ENCODE data around the gene PCDHA1.
A peak's percentile ranks its signal among the peaks of the same experiment; 100 is the strongest.

PCDHA1 gene

DNA sequence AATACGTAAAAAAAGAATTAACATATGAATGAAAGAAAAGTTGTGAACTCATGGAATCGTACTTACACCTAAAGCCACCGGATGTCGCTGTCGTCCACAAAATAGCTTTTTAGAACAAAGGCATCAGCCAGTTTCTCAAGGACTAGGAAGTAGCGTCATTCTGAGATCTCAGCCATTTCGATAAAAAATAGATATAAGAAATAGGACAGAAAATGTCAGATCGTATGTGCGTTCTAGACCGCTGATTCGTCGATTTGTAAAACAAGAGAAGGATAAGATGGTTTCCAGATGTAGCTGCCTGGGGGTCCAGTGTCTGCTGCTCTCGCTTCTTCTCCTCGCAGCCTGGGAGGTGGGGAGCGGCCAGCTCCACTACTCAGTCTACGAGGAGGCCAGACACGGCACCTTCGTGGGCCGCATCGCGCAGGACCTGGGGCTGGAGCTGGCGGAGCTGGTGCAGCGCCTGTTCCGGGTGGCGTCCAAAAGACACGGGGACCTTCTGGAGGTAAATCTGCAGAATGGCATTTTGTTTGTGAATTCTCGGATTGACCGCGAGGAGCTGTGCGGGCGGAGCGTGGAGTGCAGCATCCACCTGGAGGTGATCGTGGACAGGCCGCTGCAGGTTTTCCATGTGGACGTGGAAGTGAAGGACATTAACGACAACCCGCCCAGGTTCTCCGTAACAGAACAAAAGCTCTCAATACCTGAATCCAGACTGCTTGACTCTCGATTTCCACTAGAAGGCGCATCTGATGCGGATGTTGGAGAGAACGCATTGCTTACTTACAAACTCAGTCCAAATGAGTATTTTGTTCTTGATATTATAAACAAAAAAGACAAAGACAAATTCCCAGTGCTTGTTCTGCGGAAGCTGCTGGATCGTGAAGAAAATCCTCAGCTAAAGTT lies 70.1 kb downstream of the PCDHA1 start, which contains the start of gene PCDHA10:
Gene PCDHA10, plus strand, starts transcription at position 126 of the 903 bp plus-strand sequence. Its CDS starts 152 bp downstream, at position 278.
- Histone ChIP-seq H3K9me3 (ENCODE audit: insufficient read depth, low read length) (no peaks in the 10 kb centered on the region), H3K9ac (ENCODE audit: low read length) (no peak within 1 kb of the TSS), H2AFZ (ENCODE audit: low read depth, low read length, severe bottlenecking) (no peak within 1 kb of the TSS), H3K79me2 (ENCODE audit: insufficient read depth, low read length) (no peaks in the 10 kb centered on the region), H3K27ac (ENCODE audit: low read depth, low read length) (no peak within 1 kb of the TSS), H3K4me2 (ENCODE audit: low read depth, low read length, poor library complexity, severe bottlenecking) (no peak within 1 kb of the TSS), H3K27me3 (ENCODE audit: low read length) (no peaks in the 10 kb centered on the region), H4K20me1 (ENCODE audit: low read depth, low read length) (no peaks in the 10 kb centered on the region), H3K36me3 (ENCODE audit: low read length) (no peaks in the 10 kb centered on the region), H3K9me2 (replicated peaks; ENCODE audit: insufficient read depth, low read length) (no peaks in the 10 kb centered on the region), H3K4me3 (ENCODE audit: insufficient read depth, low read length, poor library complexity, severe bottlenecking) (no peak within 1 kb of the TSS), H3F3A (ENCODE audit: insufficient read depth) (no peaks in the 10 kb centered on the region)
- TF ChIP-seq EZH2phosphoT487 (conservative IDR thresholded peaks at IDR 0.05; ENCODE audit: low read length) (no peak), CTCF (IDR thresholded peaks at IDR 0.05; ENCODE audit: insufficient read depth, low read length, poor library complexity, severe bottlenecking) (peak; percentile 14)

DNA sequence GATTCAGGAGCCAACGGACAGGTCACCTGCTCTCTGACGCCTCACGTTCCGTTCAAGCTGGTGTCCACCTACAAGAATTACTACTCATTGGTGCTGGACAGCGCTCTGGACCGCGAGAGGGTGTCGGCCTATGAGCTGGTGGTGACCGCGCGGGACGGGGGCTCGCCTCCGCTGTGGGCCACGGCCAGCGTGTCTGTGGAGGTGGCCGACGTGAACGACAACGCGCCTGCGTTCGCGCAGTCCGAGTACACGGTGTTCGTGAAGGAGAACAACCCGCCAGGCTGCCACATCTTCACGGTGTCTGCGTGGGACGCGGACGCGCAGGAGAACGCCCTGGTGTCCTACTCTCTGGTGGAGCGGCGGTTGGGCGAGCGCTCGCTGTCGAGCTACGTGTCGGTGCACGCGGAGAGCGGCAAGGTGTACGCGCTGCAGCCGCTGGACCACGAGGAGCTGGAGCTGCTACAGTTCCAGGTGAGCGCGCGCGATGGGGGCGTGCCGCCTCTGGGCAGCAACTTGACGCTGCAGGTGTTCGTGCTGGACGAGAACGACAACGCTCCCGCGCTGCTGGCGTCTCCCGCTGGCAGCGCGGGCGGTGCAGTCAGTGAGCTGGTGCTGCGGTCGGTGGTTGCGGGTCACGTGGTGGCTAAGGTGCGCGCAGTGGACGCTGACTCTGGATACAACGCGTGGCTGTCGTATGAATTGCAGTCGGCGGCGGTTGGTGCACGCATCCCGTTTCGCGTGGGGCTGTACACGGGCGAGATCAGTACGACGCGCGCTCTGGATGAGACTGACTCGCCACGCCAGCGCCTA lies 71.4 kb downstream of the PCDHA1 start:
- no peak overlapping the region for H3K9ac ChIP-seq (ENCODE audit: low read length)
- H3K9me2 ChIP-seq (replicated peaks; ENCODE audit: insufficient read depth, low read length): no peaks in the 10 kb centered on the region
- H3K4me3 ChIP-seq (ENCODE audit: insufficient read depth, low read length, poor library complexity, severe bottlenecking): no peak overlapping the region
- H3K27me3 ChIP-seq (ENCODE audit: low read length): no peaks in the 10 kb centered on the region
- no peaks in the 10 kb centered on the region for H3K36me3 ChIP-seq (ENCODE audit: low read length)
- no peaks in the 10 kb centered on the region for H4K20me1 ChIP-seq (ENCODE audit: low read depth, low read length)
- H3F3A ChIP-seq (ENCODE audit: insufficient read depth): no peaks in the 10 kb centered on the region
- H3K9me3 ChIP-seq (ENCODE audit: insufficient read depth, low read length): no peaks in the 10 kb centered on the region
- no peak overlapping the region for H3K4me2 ChIP-seq (ENCODE audit: low read depth, low read length, poor library complexity, severe bottlenecking)
- TF ChIP-seq CTCF (IDR thresholded peaks at IDR 0.05; ENCODE audit: insufficient read depth, low read length, poor library complexity, severe bottlenecking) (no peak), EZH2phosphoT487 (conservative IDR thresholded peaks at IDR 0.05; ENCODE audit: low read length) (no peak)
- no peak overlapping the region for H2AFZ ChIP-seq (ENCODE audit: low read depth, low read length, severe bottlenecking)
- no peaks in the 10 kb centered on the region for H3K79me2 ChIP-seq (ENCODE audit: insufficient read depth, low read length)
- no peak overlapping the region for H3K27ac ChIP-seq (ENCODE audit: low read depth, low read length)

DNA sequence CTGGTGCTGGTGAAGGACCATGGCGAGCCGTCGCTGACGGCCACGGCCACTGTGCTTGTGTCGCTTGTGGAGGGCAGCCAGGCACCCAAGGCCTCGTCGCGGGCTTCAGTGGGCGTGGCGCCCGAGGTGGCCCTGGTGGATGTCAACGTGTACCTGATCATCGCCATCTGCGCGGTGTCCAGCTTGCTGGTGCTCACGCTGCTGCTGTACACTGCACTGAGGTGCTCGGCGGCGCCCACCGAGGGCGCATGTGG lies 72.0 kb downstream of the PCDHA1 start:
- H3K27me3 ChIP-seq (ENCODE audit: low read length): no peaks in the 10 kb centered on the region
- no peak overlapping the region for H3K4me3 ChIP-seq (ENCODE audit: insufficient read depth, low read length, poor library complexity, severe bottlenecking)
- H3K79me2 ChIP-seq (ENCODE audit: insufficient read depth, low read length): no peaks in the 10 kb centered on the region
- no peak overlapping the region for H3K27ac ChIP-seq (ENCODE audit: low read depth, low read length)
- no peaks in the 10 kb centered on the region for H3K9me3 ChIP-seq (ENCODE audit: insufficient read depth, low read length)
- H3K9me2 ChIP-seq (replicated peaks; ENCODE audit: insufficient read depth, low read length): no peaks in the 10 kb centered on the region
- H3K4me2 ChIP-seq (ENCODE audit: low read depth, low read length, poor library complexity, severe bottlenecking): no peak overlapping the region
- no peaks in the 10 kb centered on the region for H3K36me3 ChIP-seq (ENCODE audit: low read length)
- no peak overlapping the region for H3K9ac ChIP-seq (ENCODE audit: low read length)
- no peaks in the 10 kb centered on the region for H3F3A ChIP-seq (ENCODE audit: insufficient read depth)
- TF ChIP-seq CTCF (IDR thresholded peaks at IDR 0.05; ENCODE audit: insufficient read depth, low read length, poor library complexity, severe bottlenecking) (no peak), EZH2phosphoT487 (conservative IDR thresholded peaks at IDR 0.05; ENCODE audit: low read length) (no peak)
- no peaks in the 10 kb centered on the region for H4K20me1 ChIP-seq (ENCODE audit: low read depth, low read length)
- H2AFZ ChIP-seq (ENCODE audit: low read depth, low read length, severe bottlenecking): no peak overlapping the region
